Rectal smooth muscle tissue (tissue), 1 donor: ENCODE measurements around the gene GINS1.

ENCODE experiments used
- H3K27ac ChIP-seq: one replicate; pipeline ENCODE4 v1.7.0; 2013; ENCODE audit warnings: low read depth, low read length, inconsistent platforms
- H3K27me3 ChIP-seq: one replicate; pipeline ENCODE4 v1.7.0; 2013; ENCODE audit warnings: low read length; ENCODE audit not compliant: control insufficient read depth, insufficient read depth
- H3K36me3 ChIP-seq: one replicate; pipeline ENCODE4 v1.7.0; 2013; ENCODE audit warnings: low read length; ENCODE audit not compliant: control insufficient read depth, insufficient read depth
- H3K4me1 ChIP-seq: one replicate; pipeline ENCODE4 v1.7.0; 2013; ENCODE audit warnings: low read length; ENCODE audit not compliant: control insufficient read depth, insufficient read depth
- H3K4me3 ChIP-seq: one replicate; pipeline ENCODE4 v1.7.0; 2013; ENCODE audit warnings: low read length
- H3K9ac ChIP-seq: one replicate; pipeline ENCODE4 v1.7.0; 2013; ENCODE audit warnings: low read length

GINS1 gene

DNA sequence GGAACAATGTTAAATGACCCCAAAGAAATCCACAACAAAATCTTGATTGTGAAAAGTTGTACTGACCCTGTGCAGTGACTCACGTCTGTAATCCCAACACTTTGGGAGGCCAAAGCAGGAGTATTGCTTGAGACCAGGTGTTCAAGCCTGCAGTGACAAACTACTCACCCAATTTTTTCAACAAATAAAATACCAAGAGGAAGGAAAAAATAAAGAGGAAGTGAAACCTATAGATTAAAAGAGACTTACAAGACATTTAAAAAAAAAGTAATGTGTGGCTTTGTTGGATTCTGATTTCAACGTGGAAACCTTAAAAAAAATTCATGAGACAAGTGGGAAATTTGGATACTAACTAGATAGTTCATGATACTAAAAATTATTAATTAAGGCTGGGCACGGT lies 31.9 kb downstream of the GINS1 start:
- Histone ChIP-seq H3K36me3 (no peaks in the 10 kb centered on the region), H3K27ac (no peak overlapping the region), H3K4me1 (no peaks in the 10 kb centered on the region), H3K9ac (no peak overlapping the region), H3K27me3 (no peaks in the 10 kb centered on the region), H3K4me3 (no peak overlapping the region)

DNA sequence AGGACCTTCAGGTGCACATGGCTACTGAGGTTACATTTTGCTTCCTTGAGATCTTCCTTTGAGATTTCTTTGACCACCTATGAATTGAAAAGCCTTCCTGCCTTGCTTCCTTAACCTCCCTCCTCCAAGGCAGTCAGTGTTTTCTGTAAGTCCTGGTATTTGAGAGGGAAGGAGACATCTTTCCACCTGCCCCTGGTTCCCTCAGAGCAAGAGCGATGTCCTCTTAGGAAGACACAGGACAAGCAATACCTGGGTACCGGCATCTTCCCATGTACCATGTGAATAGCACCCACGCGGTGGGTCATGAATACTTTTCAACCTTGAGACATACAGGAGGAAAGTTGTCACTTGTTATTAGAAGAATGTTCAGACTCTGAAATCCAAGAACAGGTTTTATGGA lies 37.1 kb downstream of the GINS1 start:
- H3K27ac ChIP-seq: no peak overlapping the region
- H3K36me3 ChIP-seq: no peaks in the 10 kb centered on the region
- H3K9ac ChIP-seq: no peak overlapping the region
- no peak overlapping the region for H3K4me3 ChIP-seq
- H3K4me1 ChIP-seq: no peaks in the 10 kb centered on the region
- no peaks in the 10 kb centered on the region for H3K27me3 ChIP-seq

DNA sequence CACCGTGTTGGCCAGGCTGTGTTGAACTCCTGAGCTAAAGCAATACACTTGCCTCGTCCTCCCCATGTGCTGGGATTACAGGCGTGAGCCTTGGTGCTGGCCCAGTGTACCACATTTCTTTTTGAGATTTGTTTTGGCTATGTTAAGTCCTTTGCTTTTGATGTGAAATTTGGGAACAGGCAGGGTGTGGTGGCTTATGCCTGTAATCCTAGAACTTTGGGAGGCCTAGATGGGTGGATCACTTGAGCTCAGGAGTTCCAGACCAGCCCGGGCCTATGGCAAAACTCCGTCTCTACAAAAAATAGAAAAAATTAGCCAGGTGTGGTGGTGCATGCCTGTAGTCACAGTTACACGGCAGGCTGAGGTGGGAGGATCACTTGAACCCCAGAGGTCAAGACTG lies 40.2 kb downstream of the GINS1 start:
- no peak overlapping the region for H3K9ac ChIP-seq
- no peaks in the 10 kb centered on the region for H3K36me3 ChIP-seq
- no peaks in the 10 kb centered on the region for H3K4me1 ChIP-seq
- H3K27ac ChIP-seq: no peak overlapping the region
- no peak overlapping the region for H3K4me3 ChIP-seq
- no peaks in the 10 kb centered on the region for H3K27me3 ChIP-seq

DNA sequence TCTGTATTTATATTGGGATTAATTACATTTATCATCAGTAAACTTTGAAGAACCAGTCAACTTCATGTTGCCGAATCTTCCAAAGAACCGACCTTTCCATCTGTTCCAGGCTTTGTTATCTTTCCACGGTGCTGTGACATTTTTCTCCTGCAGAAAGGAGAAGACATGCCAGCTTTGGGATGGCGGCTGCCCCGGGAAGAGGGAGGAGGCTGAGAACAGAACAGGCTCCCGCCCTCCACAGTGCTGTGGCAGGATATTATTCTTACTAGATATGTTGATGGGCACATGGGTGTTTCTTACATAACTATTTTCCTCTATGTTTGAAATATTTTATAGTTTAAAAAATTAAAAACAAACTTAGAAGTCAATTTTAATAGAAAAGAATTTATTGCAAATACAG lies 44.9 kb downstream of the GINS1 start:
- Histone ChIP-seq H3K27ac (no peak overlapping the region), H3K4me3 (no peak overlapping the region), H3K27me3 (no peaks in the 10 kb centered on the region), H3K36me3 (peaks cover 5% of the 10 kb centered on the region), H3K4me1 (no peaks in the 10 kb centered on the region), H3K9ac (no peak overlapping the region)

DNA sequence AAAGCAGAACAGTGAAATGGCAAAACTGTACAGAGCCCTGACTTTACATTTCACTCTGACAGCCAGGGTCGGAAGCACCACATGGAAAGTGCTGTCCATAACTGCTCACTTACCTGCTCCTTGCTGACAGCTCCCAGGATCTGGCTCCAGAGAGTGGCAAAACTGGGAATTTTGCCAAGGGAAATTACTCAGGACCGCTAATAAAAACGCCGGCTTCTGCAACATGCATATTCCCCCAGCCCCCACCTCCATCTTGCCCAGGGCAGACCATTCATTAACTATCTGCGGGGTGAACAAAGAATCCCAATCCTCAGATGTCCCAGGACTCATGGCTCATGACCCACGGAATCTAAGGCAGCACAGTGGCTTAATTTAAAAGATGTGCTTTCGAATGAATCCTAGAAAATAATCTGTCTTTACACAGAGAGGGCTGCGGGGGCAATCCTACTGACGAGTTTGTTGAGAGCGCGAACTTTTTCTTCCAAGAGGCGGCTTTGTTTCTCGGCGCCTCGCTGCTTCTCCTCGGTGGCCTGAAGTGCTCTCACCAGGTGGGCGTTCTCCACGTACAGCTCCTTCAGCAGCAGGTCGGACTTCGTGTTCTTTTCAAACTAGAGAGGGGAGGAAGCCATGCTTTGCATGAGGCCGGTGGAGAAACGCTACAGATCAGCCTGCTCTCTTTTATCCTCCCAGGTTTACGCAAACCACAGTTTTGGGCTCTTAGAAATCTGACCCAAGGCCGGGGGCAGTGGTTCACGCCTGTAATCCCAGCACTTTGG lies 45.8 kb downstream of the GINS1 start:
- no peaks in the 10 kb centered on the region for H3K4me1 ChIP-seq
- H3K4me3 ChIP-seq: no peak overlapping the region
- H3K9ac ChIP-seq: no peak overlapping the region
- no peak overlapping the region for H3K27ac ChIP-seq
- H3K27me3 ChIP-seq: no peaks in the 10 kb centered on the region
- H3K36me3 ChIP-seq: peaks cover 5% of the 10 kb centered on the region

DNA sequence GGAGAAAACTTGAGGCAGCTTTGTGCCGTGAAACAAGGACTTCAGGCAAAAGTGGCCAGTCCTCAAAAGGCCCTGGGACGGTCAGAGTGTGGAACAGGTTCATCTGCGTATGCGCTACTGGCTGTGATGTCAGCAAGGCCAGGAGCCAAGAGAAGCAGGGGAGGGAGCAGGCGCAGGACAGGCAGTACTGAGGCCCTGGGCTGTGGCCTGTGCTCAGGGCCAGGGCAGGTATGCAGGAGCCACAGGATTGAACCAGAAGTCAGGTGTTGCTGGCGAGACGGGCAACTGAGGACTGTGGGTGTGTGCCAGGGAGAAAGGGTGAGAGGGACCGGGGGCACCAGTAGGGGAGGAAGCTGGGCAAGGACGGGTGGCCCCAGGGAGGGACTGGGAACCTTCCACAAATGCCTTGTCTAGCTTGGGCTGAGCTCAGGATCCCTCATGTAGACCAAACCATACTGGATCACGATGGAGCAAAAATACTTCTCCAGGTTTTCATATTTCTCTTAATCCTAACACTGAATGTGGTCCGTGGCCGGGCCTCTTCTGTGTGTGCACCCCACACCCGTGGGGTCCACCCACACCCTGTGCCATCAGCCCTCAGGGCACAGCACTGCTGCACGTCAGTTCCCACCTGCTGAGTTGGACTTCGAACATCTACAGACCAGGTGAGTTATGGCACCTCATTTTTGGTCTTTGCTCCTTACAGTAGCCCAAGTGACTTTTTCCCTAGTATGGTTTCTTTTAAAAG lies 46.9 kb downstream of the GINS1 start:
- no peak overlapping the region for H3K4me3 ChIP-seq
- H3K9ac ChIP-seq: no peak overlapping the region
- no peak overlapping the region for H3K27ac ChIP-seq
- no peaks in the 10 kb centered on the region for H3K4me1 ChIP-seq
- H3K27me3 ChIP-seq: no peaks in the 10 kb centered on the region
- H3K36me3 ChIP-seq: peaks cover 5% of the 10 kb centered on the region

DNA sequence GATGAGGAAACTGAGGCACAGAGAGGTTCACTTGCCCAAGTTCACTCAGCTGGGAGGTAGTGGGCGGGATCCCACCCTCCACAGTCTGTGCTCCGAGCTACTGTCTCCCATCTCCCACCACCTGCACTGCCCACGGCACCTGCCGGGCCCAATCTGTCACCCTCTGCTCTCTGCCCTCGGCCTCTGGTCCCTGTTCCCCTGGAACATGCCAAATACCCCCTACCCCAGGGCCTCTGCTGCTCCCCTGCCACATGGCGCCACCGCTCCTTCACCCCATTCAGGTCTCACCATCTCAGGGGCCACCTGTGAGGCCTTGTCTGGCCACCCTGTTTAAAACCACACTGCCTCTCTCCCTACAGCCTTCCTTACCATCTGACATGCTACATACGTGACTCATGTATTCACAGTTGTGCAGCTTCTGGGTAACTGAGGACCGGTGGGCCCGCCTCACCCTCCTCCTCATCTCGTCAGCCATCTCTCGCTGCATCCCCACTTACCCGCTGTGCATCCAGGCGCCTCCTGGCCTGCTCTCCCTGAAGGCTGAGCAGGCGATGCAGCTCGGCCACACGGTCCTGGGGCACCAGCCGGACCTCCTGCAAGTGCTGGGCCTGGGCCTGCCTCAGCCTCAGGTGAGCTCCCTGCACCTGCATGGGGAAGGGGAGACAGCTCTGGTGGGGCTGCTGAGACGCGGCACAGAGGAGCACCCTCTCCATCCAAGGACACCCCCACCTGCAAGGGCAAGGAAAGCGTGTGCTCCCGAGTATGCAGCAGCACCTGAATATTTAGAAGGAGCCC lies 50.6 kb downstream of the GINS1 start:
- Histone ChIP-seq H3K27ac (no peak overlapping the region), H3K9ac (no peak overlapping the region), H3K4me1 (no peaks in the 10 kb centered on the region), H3K36me3 (peaks cover 5% of the 10 kb centered on the region), H3K4me3 (no peak overlapping the region), H3K27me3 (no peaks in the 10 kb centered on the region)

DNA sequence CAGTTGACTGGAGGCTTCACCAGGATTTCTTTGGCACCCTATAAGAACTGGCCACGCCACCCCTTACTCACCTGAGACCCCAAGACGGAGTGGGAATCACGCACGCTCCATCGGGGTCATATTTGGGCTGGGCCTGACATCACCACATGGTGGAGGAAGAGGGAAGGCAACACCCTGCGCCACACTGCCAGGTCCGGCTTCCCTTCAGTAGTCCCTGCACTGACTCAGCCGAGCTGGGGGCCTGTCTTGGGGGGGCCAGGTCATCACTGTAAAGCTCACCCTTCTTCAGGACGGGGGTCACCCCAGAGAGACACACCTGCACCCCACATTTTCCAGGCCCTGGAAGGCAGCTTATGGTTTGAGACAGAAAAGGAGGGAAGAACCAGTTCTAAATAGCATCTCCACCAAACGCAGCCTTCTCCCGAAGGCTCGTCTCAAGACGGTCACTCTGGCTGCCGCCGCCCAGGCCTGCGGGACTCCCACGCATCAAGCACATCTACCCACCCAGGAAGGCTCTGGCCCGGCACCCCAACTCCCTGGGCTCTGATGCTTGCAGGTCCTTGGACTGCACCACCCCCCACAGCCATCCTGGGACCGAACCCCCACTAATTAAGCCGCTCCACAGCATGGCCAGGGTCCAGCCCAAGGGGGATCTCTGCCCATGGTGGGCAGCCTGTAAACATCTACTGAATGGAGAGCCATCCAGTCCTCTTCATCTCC lies 51.8 kb downstream of the GINS1 start:
- H3K27me3 ChIP-seq: no peaks in the 10 kb centered on the region
- H3K9ac ChIP-seq: no peak overlapping the region
- H3K4me3 ChIP-seq: no peak overlapping the region
- no peak overlapping the region for H3K27ac ChIP-seq
- no peaks in the 10 kb centered on the region for H3K4me1 ChIP-seq
- peaks cover 2% of the 10 kb centered on the region for H3K36me3 ChIP-seq

DNA sequence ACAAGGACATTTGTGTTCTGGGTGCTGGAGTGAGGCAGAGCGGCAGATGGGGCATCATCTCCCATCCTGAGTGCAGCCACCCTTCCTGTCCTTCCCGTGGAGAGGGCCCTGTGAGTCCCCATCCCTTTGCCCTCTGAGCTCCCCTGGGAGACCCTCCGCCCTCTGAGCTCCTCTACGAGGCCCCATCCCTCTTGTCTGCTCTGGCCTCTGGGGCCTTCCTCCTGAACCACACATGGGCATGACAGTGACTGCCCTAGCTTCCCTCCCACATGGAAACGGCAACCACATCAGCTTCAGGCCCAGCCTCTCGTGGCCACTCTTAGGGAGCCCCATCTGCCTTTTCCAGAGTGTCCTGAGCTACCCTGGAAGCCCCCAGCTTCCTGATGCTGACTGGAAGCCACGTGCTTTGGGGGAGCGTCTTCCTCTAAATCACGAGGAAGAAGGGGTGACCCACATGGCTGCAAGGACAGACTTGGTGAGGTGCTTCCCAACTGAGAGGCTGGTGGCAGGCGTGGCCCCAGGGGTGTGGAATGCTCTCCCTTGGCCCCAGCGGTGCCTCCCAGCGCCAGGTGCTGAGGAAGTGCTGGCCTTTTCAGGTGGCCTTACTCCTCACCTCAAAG lies 52.6 kb downstream of the GINS1 start:
- no peaks in the 10 kb centered on the region for H3K36me3 ChIP-seq
- no peaks in the 10 kb centered on the region for H3K27me3 ChIP-seq
- H3K4me3 ChIP-seq: no peak overlapping the region
- no peak overlapping the region for H3K27ac ChIP-seq
- H3K4me1 ChIP-seq: no peaks in the 10 kb centered on the region
- H3K9ac ChIP-seq: no peak overlapping the region

DNA sequence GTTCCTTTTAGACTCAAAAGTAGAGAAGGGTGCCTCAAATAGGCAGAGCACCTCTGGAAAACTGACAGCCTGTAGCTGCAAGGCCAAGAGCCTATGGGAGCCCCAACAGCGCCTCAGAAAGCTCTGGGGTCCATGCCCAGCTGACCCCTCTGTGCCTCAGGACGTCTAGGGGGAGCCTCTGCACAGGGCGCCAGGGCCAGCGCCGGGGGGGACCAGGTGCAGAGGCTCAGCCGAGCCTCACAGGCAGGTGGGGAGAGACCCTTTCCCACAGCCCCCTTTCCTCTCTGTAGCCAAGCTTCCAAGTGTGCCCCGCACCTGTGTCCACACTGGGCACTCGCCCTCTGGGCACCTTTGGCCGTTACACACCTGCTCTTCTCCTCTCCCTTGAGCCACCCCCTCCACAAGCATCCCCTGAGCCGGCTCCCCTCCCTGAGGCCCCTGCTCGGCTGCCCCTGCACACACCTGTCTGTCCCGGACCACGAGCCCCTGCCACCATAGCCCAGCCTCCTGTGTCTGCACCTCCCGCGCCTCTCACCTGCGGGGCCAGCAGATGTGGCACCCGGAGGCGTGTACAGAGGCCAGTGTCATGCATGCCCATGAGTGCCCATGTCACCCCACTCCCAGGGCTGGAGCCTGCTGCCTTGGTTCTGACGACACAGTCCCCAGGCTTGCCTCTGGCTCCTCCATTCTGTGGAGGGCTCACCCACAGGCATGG lies 53.2 kb downstream of the GINS1 start:
- H3K27me3 ChIP-seq: no peaks in the 10 kb centered on the region
- no peaks in the 10 kb centered on the region for H3K36me3 ChIP-seq
- H3K4me3 ChIP-seq: no peak overlapping the region
- H3K4me1 ChIP-seq: no peaks in the 10 kb centered on the region
- H3K27ac ChIP-seq: no peak overlapping the region
- H3K9ac ChIP-seq: no peak overlapping the region

DNA sequence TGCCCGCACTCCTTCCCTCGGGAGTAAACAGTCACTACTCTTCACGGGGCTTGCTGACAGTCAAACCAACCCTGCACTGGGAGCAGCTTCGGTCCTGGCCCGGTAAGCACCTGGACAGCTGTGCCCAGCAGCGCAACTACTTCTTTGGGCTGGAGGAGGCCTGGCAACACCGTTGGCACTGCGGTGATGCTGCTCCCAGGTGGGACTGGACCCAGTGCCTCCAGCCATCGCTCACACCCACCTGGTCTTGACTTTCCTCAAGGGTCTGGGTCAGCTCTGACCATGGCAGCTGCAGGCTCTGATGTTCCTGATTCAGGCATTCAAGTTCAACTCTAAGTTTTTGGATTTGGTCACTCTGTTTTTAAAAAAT lies 53.8 kb downstream of the GINS1 start:
- H3K36me3 ChIP-seq: no peaks in the 10 kb centered on the region
- no peak overlapping the region for H3K9ac ChIP-seq
- H3K4me3 ChIP-seq: no peak overlapping the region
- no peaks in the 10 kb centered on the region for H3K4me1 ChIP-seq
- no peaks in the 10 kb centered on the region for H3K27me3 ChIP-seq
- H3K27ac ChIP-seq: no peak overlapping the region
